Body of pancreas (tissue), 4 donors: ENCODE data around the gene FAM170B. TPM values are rescaled to one million over a fixed set of nuclear protein-coding genes. Genes with fewer than 3 reads are reported as not detected.
A peak's percentile ranks its signal among the peaks of the same experiment; 100 is the strongest.

Experiments used
- ATAC-seq: fragments of 150-250 bp; one replicate; pipeline ENCODE4 v1.9.1; 2016
- DNase-seq, 4 donors: peaks; one replicate each; pipeline ENCODE4 v3.0.0-alpha.2; 2019
- H3K27ac ChIP-seq, 4 donors: fragments of 200-600 bp; sonication (generic); 1 replicate in 3 of 4; 2 replicates in 1 of 4; pipeline versions ENCODE4 v1.5.1 to v1.6.1; 2016 to 2019; ENCODE audit warnings: mild to moderate bottlenecking in 1 of 4, mixed read lengths in 1 of 4, moderate library complexity in 1 of 4
- H3K27me3 ChIP-seq, 2 donors: fragments of 200-600 bp; sonication (generic); one replicate each; pipeline ENCODE4 v1.6.0; 2016; ENCODE audit warnings: mild to moderate bottlenecking in 1 of 2
- H3K36me3 ChIP-seq, 2 donors: fragments of 200-600 bp; sonication (generic); replicated peaks in 1 of 2; 2 replicates each; pipeline ENCODE4 v1.5.1; 2016; ENCODE audit warnings: low read depth in 2 of 2; ENCODE audit not compliant: insufficient read depth in 1 of 2
- H3K4me1 ChIP-seq: fragments of 200-600 bp; sonication (generic); one replicate; pipeline ENCODE4 v1.6.0; 2016
- H3K4me3 ChIP-seq, 2 donors: fragments of 200-600 bp; sonication (generic); 1 replicate in 1 of 2; 2 replicates in 1 of 2; pipeline ENCODE4 v1.5.1; 2016 to 2019
- H3K9me3 ChIP-seq, 3 donors: fragments of 200-600 bp; sonication (generic); 1 replicate in 2 of 3; 2 replicates in 1 of 3; pipeline ENCODE4 v1.5.1; 2016
- POLR2A ChIP-seq, 3 donors: fragments of 450-650 bp; IDR thresholded peaks; one replicate each; pipeline ENCODE4 v1.6.1; 2016; ENCODE audit warnings: antibody characterized with exemption in 3 of 3, mild to moderate bottlenecking in 2 of 3
- WGBS, 2 donors: methylation state at CpG; one replicate each; pipeline ENCODE4 v1.1.5; 2017; 5-methylcytosine and 5-hydroxymethylcytosine counted together
- intact Hi-C: fragments of 100-400 bp; cut with DNase I; formaldehyde crosslinking; loops from one replicate; pipeline ENCODE4 v1.15.1; 2023
- total RNA-seq, 2 donors: library from RNA; depleted of rRNA; stranded (reverse); fragments of >200 nt; gene quantifications; one replicate each; pipeline ENCODE4 v1.1.0, GENCODE V29; 2016
- TF ChIP-seq, protein P1 (sequence below), 7 experiments: fragments of 450-650 bp in 4 of 7; fragments of 200-600 bp in 3 of 7; sonication (generic) in 3 of 7; IDR thresholded peaks; one replicate each; pipeline ENCODE4 v1.5.1; 2016 to 2019; ENCODE audit warnings: antibody characterized with exemption in 7 of 7

FAM170B gene
- total RNA-seq, 2 donors from 2014 or later, result not detected

DNA sequence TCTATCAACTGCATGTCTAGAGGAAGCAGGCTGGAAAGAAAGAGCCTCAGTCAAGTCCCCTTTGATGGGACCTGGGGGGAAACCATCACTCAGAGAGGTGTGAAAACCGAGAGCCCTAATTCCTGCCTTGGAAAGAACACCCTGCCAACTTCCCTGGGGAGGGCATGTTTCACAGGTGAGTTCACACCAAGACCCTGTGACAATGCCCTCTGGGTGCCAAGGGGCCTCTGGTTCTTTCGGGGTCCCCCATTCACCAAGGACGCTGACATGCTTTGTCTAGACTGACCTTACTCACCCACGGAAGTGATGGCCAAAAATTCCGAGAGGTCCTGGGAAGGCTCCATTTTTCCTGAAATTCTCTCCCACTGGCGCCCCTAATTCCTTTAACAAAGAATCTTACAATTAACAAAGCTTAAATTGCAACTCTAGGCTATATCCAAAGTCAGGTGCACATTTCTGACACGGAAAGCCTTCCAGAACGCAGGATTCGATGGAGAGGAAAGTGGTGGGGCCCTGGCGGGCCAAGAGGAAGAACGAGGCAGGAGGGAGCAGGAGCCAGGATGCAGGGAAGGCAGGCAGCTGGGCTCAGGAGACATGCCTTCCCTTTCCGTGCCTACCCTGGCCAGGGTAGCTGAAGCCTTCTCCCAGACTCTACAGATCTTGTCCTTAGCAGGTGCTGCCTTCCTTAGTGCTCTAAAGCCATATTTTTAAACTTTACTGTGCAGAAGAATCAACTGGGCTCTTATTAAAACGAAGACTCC is 42.2 kb downstream of the FAM170B start:
- no peaks in the 10 kb centered on the region for H3K27me3 ChIP-seq
- no peak for DNase-seq
- no peak overlapping the region for H3K4me3 ChIP-seq
- TF ChIP-seq, protein P1, sequence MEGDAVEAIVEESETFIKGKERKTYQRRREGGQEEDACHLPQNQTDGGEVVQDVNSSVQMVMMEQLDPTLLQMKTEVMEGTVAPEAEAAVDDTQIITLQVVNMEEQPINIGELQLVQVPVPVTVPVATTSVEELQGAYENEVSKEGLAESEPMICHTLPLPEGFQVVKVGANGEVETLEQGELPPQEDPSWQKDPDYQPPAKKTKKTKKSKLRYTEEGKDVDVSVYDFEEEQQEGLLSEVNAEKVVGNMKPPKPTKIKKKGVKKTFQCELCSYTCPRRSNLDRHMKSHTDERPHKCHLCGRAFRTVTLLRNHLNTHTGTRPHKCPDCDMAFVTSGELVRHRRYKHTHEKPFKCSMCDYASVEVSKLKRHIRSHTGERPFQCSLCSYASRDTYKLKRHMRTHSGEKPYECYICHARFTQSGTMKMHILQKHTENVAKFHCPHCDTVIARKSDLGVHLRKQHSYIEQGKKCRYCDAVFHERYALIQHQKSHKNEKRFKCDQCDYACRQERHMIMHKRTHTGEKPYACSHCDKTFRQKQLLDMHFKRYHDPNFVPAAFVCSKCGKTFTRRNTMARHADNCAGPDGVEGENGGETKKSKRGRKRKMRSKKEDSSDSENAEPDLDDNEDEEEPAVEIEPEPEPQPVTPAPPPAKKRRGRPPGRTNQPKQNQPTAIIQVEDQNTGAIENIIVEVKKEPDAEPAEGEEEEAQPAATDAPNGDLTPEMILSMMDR (IDR thresholded peaks at IDR 0.05), result no peak
- TF ChIP-seq POLR2A (IDR thresholded peaks at IDR 0.05), result no peak
- no peak for ATAC-seq
- no peaks in the 10 kb centered on the region for H3K4me1 ChIP-seq
- H3K36me3 ChIP-seq, result no peaks in the 10 kb centered on the region
- intact Hi-C loops, result no loop called here
- no peaks in the 10 kb centered on the region for H3K9me3 ChIP-seq
- H3K27ac ChIP-seq, result no peak overlapping the region
- WGBS, 2 donors, result 76 to 77% methylated on average over 13 of the region's 13 CpGs

DNA sequence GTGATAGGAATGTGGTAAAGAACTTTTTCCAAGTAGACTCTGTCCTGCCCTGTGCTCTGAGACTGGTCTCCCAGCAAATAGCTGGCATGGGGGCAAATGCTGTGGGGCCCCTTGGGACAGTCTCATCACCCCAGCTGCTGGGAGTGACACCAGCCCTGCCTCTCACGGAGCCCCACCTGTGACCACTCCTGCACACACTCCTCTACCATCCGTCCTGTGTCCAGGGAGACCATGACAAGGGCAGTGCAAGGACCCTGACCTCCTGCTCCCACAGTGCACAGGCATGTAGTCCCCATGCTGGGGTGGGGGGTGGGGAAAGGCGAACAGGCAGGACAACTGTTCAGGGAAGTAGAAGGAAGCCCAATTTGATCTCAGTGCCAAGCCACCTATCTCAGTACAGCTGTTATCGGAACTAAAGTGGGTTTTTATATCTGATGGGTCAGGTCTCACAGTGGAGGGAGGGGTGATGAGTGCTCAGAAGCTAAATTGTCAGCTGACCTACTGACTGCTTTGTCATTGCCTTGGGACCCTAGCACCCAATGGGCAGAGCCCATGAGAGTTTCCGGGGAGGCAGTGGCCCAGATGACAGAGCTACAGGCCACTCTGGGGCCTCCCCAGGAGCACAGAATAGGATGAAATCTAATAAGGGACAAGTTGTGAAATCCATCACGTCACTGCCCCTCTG is 43.0 kb downstream of the FAM170B start:
- intact Hi-C loops, result no loop called here
- DNase-seq (no peak), ATAC-seq (no peak)
- no peaks in the 10 kb centered on the region for H3K36me3 ChIP-seq
- WGBS, 2 donors, result 64 to 67% methylated on average over 5 to 6 of the region's 6 CpGs
- no peak overlapping the region for H3K27ac ChIP-seq
- no peaks in the 10 kb centered on the region for H3K4me1 ChIP-seq
- TF ChIP-seq, protein P1 (IDR thresholded peaks at IDR 0.05), result no peak
- TF ChIP-seq POLR2A (IDR thresholded peaks at IDR 0.05), result no peak
- no peak overlapping the region for H3K4me3 ChIP-seq
- no peaks in the 10 kb centered on the region for H3K27me3 ChIP-seq
- no peaks in the 10 kb centered on the region for H3K9me3 ChIP-seq

DNA sequence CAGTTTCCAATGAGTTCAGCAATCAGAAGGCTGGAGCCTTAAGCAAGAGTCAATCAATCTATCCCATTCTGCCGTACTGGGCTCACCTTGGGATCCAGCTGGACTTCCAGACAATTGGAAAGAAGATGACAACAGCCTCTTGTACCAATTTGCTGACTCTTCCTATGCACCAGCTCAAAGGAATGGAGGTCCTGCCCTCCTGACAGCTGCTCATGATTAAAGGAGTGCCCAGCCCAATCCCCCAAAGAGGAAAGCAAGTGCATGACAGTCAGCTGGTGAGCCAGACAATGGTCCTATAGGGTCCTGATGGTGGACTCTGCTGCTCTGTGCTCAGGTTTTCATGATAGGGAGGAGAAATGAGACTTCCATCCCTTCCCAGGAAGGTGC is 43.6 kb downstream of the FAM170B start:
- DNase-seq (no peak), ATAC-seq (no peak)
- WGBS, 2 donors, result 65% methylated on average over 1 of the region's 1 CpG
- intact Hi-C loops, result no loop called here
- no peaks in the 10 kb centered on the region for H3K27me3 ChIP-seq
- no peak overlapping the region for H3K27ac ChIP-seq
- no peak overlapping the region for H3K4me3 ChIP-seq
- TF ChIP-seq, protein P1 (IDR thresholded peaks at IDR 0.05), result no peak
- no peak for TF ChIP-seq POLR2A (IDR thresholded peaks at IDR 0.05)
- no peaks in the 10 kb centered on the region for H3K9me3 ChIP-seq
- no peaks in the 10 kb centered on the region for H3K4me1 ChIP-seq
- no peaks in the 10 kb centered on the region for H3K36me3 ChIP-seq

DNA sequence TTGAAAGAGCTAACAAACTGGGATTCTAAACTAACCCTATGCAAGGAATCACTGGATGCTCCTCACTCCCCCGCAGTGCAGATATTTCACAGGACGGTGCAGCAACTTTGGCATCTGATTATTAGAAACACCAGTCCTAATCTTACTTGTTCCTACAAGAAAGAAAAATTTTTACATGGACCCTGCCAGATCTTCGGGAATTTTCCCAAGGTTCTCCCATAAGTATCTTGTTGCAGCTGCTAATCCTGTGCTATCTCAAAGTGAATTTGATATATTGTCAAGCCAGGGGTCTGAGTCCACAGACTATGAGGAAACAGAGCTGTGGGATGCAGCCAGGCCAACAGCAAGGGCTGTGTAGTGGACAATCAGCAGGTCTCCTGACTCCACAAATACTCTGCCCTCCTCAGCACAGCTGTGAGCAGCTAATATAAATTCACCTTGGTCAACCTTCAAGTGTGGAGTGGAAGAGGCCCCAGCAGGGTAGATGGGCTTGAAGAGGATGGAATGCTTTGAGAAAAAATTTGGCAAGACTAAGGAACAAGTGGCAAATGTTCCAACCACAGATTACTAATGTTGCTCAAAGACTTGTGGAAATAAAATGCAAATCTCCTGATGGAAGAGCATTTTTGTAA is 44.1 kb downstream of the FAM170B start:
- WGBS, 2 donors, result 52 to 53% methylated on average over 3 of the region's 3 CpGs
- Histone ChIP-seq H3K4me1 (no peaks in the 10 kb centered on the region), H3K4me3 (no peak overlapping the region), H3K27ac (no peak overlapping the region), H3K36me3 (no peaks in the 10 kb centered on the region), H3K9me3 (no peaks in the 10 kb centered on the region), H3K27me3 (no peaks in the 10 kb centered on the region)
- TF ChIP-seq, protein P1 (IDR thresholded peaks at IDR 0.05), result no peak
- no peak for TF ChIP-seq POLR2A (IDR thresholded peaks at IDR 0.05)
- DNase-seq (peak in 1 of 4 donors; percentile 16), ATAC-seq (peak; percentile 18)
- intact Hi-C loops, result no loop called here
